ENCODE data around the gene RCAN3. TPM values are rescaled to one million over a fixed set of nuclear protein-coding genes. Genes with fewer than 3 reads are reported as not detected.
A peak's percentile ranks its signal among the peaks of the same experiment; 100 is the strongest.

The RCAN3 gene
- total and polyA plus RNA-seq, 4 donors, result 0.84 to 4.8 (median 3.1) TPM

GRCh38 chr1:24503059-24503751 is 569 bp downstream of the RCAN3 start:
- H3K36me3 ChIP-seq (ENCODE audit: control insufficient read depth in 1 of 2, insufficient read depth in 2 of 2, low read length in 1 of 2), result no peaks in the 10 kb centered on the region
- ATAC-seq (ENCODE audit: low FRiP score) (no peak), DNase-seq (no peak)
- no peak overlapping the region for H3K27ac ChIP-seq (ENCODE audit: low read depth in 1 of 2, low read length in 2 of 2)
- 13 to 29% methylated on average over 25 to 53 of the region's 53 CpGs for WGBS, 2 donors
- no peaks in the 10 kb centered on the region for H3K9me3 ChIP-seq (ENCODE audit: control insufficient read depth, low read length)
- intact Hi-C loops (cut with DNase I), result no loop called here
- H3K27me3 ChIP-seq (ENCODE audit: control insufficient read depth in 1 of 2, insufficient read depth in 2 of 2, low read length in 1 of 2), result no peaks in the 10 kb centered on the region
- H3K4me3 ChIP-seq (ENCODE audit: low read length in 2 of 2), result peak overlapping the region; percentile 55 to 87
- H3K4me1 ChIP-seq (ENCODE audit: control insufficient read depth in 1 of 2, insufficient read depth in 2 of 2, low read length in 2 of 2), result no peaks in the 10 kb centered on the region

- Histone ChIP-seq H3K4me1 (ENCODE audit: control insufficient read depth in 1 of 2, insufficient read depth in 2 of 2, low read length in 2 of 2) (no peaks in the 10 kb centered on the region), H3K27ac (ENCODE audit: low read depth in 1 of 2, low read length in 2 of 2) (no peak overlapping the region), H3K36me3 (ENCODE audit: control insufficient read depth in 1 of 2, insufficient read depth in 2 of 2, low read length in 1 of 2) (no peaks in the 10 kb centered on the region), H3K4me3 (ENCODE audit: low read length in 2 of 2) (no peak overlapping the region), H3K27me3 (ENCODE audit: control insufficient read depth in 1 of 2, insufficient read depth in 2 of 2, low read length in 1 of 2) (no peaks in the 10 kb centered on the region), H3K9me3 (ENCODE audit: control insufficient read depth, low read length) (no peaks in the 10 kb centered on the region)
- 90 to 94% methylated on average over 7 of the region's 7 CpGs for WGBS, 2 donors
- intact Hi-C loops (cut with DNase I), result no loop called here
- DNase-seq (no peak), ATAC-seq (ENCODE audit: low FRiP score) (no peak)
Observed at GRCh38 chr1:24503870-24504523, 1.4 kb downstream of the RCAN3 start.

GRCh38 chr1:24504560-24504959 is 1.9 kb downstream of the RCAN3 start:
- 95 to 96% methylated on average over 4 of the region's 4 CpGs for WGBS, 2 donors
- intact Hi-C loops (cut with DNase I), result no loop called here
- Histone ChIP-seq H3K27ac (ENCODE audit: low read depth in 1 of 2, low read length in 2 of 2) (no peak overlapping the region), H3K27me3 (ENCODE audit: control insufficient read depth in 1 of 2, insufficient read depth in 2 of 2, low read length in 1 of 2) (no peaks in the 10 kb centered on the region), H3K4me1 (ENCODE audit: control insufficient read depth in 1 of 2, insufficient read depth in 2 of 2, low read length in 2 of 2) (no peaks in the 10 kb centered on the region), H3K4me3 (ENCODE audit: low read length in 2 of 2) (no peak overlapping the region), H3K9me3 (ENCODE audit: control insufficient read depth, low read length) (no peaks in the 10 kb centered on the region), H3K36me3 (ENCODE audit: control insufficient read depth in 1 of 2, insufficient read depth in 2 of 2, low read length in 1 of 2) (no peaks in the 10 kb centered on the region)
- ATAC-seq (ENCODE audit: low FRiP score) (no peak), DNase-seq (no peak)

- WGBS, 2 donors, result 84 to 91% methylated on average over 4 of the region's 4 CpGs
- no peaks in the 10 kb centered on the region for H3K9me3 ChIP-seq (ENCODE audit: control insufficient read depth, low read length)
- intact Hi-C loops (cut with DNase I), result no loop called here
Observed at GRCh38 chr1:24505816-24506215, 3.2 kb downstream of the RCAN3 start.

GRCh38 chr1:24506691-24507381 is 4.2 kb downstream of the RCAN3 start:
- Histone ChIP-seq H3K4me3 (ENCODE audit: low read length in 2 of 2) (no peak overlapping the region), H3K4me1 (ENCODE audit: control insufficient read depth in 1 of 2, insufficient read depth in 2 of 2, low read length in 2 of 2) (no peaks in the 10 kb centered on the region), H3K9me3 (ENCODE audit: control insufficient read depth, low read length) (no peaks in the 10 kb centered on the region), H3K36me3 (ENCODE audit: control insufficient read depth in 1 of 2, insufficient read depth in 2 of 2, low read length in 1 of 2) (no peaks in the 10 kb centered on the region), H3K27me3 (ENCODE audit: control insufficient read depth in 1 of 2, insufficient read depth in 2 of 2, low read length in 1 of 2) (no peaks in the 10 kb centered on the region), H3K27ac (ENCODE audit: low read depth in 1 of 2, low read length in 2 of 2) (no peak overlapping the region)
- DNase-seq (no peak), ATAC-seq (ENCODE audit: low FRiP score) (no peak)
- 90 to 91% methylated on average over 5 of the region's 5 CpGs for WGBS, 2 donors
- intact Hi-C loops (cut with DNase I), result no loop called here

More at GRCh38 chr1:24505816-24506215, 3.2 kb downstream of the RCAN3 start:
- Histone ChIP-seq H3K27me3 (ENCODE audit: control insufficient read depth in 1 of 2, insufficient read depth in 2 of 2, low read length in 1 of 2) (no peaks in the 10 kb centered on the region), H3K4me1 (ENCODE audit: control insufficient read depth in 1 of 2, insufficient read depth in 2 of 2, low read length in 2 of 2) (no peaks in the 10 kb centered on the region), H3K4me3 (ENCODE audit: low read length in 2 of 2) (no peak overlapping the region), H3K36me3 (ENCODE audit: control insufficient read depth in 1 of 2, insufficient read depth in 2 of 2, low read length in 1 of 2) (no peaks in the 10 kb centered on the region), H3K27ac (ENCODE audit: low read depth in 1 of 2, low read length in 2 of 2) (no peak overlapping the region)
- DNase-seq (no peak), ATAC-seq (ENCODE audit: low FRiP score) (no peak)

GRCh38 chr1:24507405-24507804 is 4.8 kb downstream of the RCAN3 start:
- no peaks in the 10 kb centered on the region for H3K36me3 ChIP-seq (ENCODE audit: control insufficient read depth in 1 of 2, insufficient read depth in 2 of 2, low read length in 1 of 2)
- no peak overlapping the region for H3K4me3 ChIP-seq (ENCODE audit: low read length in 2 of 2)
- no peaks in the 10 kb centered on the region for H3K27me3 ChIP-seq (ENCODE audit: control insufficient read depth in 1 of 2, insufficient read depth in 2 of 2, low read length in 1 of 2)
- H3K4me1 ChIP-seq (ENCODE audit: control insufficient read depth in 1 of 2, insufficient read depth in 2 of 2, low read length in 2 of 2), result no peaks in the 10 kb centered on the region
- ATAC-seq (ENCODE audit: low FRiP score) (no peak), DNase-seq (no peak)
- intact Hi-C loops (cut with DNase I), result no loop called here
- WGBS, 2 donors, result 93 to 96% methylated on average over 5 of the region's 5 CpGs
- no peak overlapping the region for H3K27ac ChIP-seq (ENCODE audit: low read depth in 1 of 2, low read length in 2 of 2)
- no peaks in the 10 kb centered on the region for H3K9me3 ChIP-seq (ENCODE audit: control insufficient read depth, low read length)

- intact Hi-C loops (cut with DNase I), result no loop called here
- ATAC-seq (ENCODE audit: low FRiP score) (no peak), DNase-seq (no peak)
- H3K27ac ChIP-seq (ENCODE audit: low read depth in 1 of 2, low read length in 2 of 2), result no peak overlapping the region
- no peaks in the 10 kb centered on the region for H3K36me3 ChIP-seq (ENCODE audit: control insufficient read depth in 1 of 2, insufficient read depth in 2 of 2, low read length in 1 of 2)
- H3K4me1 ChIP-seq (ENCODE audit: control insufficient read depth in 1 of 2, insufficient read depth in 2 of 2, low read length in 2 of 2), result no peaks in the 10 kb centered on the region
- no peaks in the 10 kb centered on the region for H3K9me3 ChIP-seq (ENCODE audit: control insufficient read depth, low read length)
- H3K4me3 ChIP-seq (ENCODE audit: low read length in 2 of 2), result no peak overlapping the region
- no peaks in the 10 kb centered on the region for H3K27me3 ChIP-seq (ENCODE audit: control insufficient read depth in 1 of 2, insufficient read depth in 2 of 2, low read length in 1 of 2)
- 98 to 99% methylated on average over 5 of the region's 5 CpGs for WGBS, 2 donors
Observed at GRCh38 chr1:24508911-24509310, 6.3 kb downstream of the RCAN3 start.

- intact Hi-C loops (cut with DNase I), result no loop called here
Observed at GRCh38 chr1:24513706-24514105, 11.1 kb downstream of the RCAN3 start.

More at GRCh38 chr1:24513706-24514105, 11.1 kb downstream of the RCAN3 start:
- DNase-seq (no peak), ATAC-seq (ENCODE audit: low FRiP score) (no peak)
- no peaks in the 10 kb centered on the region for H3K9me3 ChIP-seq (ENCODE audit: control insufficient read depth, low read length)
- no peaks in the 10 kb centered on the region for H3K4me1 ChIP-seq (ENCODE audit: control insufficient read depth in 1 of 2, insufficient read depth in 2 of 2, low read length in 2 of 2)
- H3K27ac ChIP-seq (ENCODE audit: low read depth in 1 of 2, low read length in 2 of 2), result no peak overlapping the region
- WGBS, 2 donors, result 61% methylated on average over 2 of the region's 2 CpGs
- no peaks in the 10 kb centered on the region for H3K27me3 ChIP-seq (ENCODE audit: control insufficient read depth in 1 of 2, insufficient read depth in 2 of 2, low read length in 1 of 2)
- no peaks in the 10 kb centered on the region for H3K36me3 ChIP-seq (ENCODE audit: control insufficient read depth in 1 of 2, insufficient read depth in 2 of 2, low read length in 1 of 2)
- H3K4me3 ChIP-seq (ENCODE audit: low read length in 2 of 2), result no peak overlapping the region
